ENCODE data around the gene APBB2.
"Not testable (repeated sequence)": the region's sequence is repeated elsewhere in the genome, so short reads cannot be mapped to it uniquely, and the experiment has no call there.

Gene APBB2

DNA sequence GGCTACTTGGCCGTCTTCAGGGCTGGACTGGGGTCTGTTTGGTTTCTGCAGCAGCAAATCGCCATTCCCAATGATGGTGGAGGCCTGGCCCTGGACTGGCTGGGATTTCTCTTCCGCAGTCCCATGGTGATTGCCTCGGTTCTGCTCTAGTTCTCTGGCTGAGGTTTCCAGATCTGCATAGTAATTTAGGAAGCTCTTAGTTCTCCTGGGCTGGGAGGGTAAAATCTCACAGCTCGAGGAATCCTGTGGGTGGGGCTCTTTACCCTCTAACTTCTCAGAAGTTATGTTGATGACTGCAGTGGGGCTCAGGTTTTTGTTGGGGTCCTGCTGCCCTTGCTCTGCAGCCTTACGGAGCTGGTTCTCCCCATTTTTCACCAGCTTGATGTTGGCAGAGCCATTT lies 200.6 kb downstream of the APBB2 start:
- H3K27ac ChIP-seq (ENCODE audit: insufficient read depth, low read depth, low read length, poor library complexity, severe bottlenecking): no peak overlapping the region
- no peaks in the 10 kb centered on the region for H3K27me3 ChIP-seq (ENCODE audit: control insufficient read depth, insufficient read depth, low read length, poor library complexity, severe bottlenecking)
- 81 to 85% methylated on average over 6 of the region's 6 CpGs for WGBS, 2 experiments
- no peaks in the 10 kb centered on the region for H3K4me1 ChIP-seq (ENCODE audit: control insufficient read depth, insufficient read depth, low read length)
- no peaks in the 10 kb centered on the region for H3K36me3 ChIP-seq (ENCODE audit: control insufficient read depth, insufficient read depth, low read length)
- no peak overlapping the region for H3K4me3 ChIP-seq (ENCODE audit: insufficient read depth, low read depth, low read length)
- H3K9me3 ChIP-seq (ENCODE audit: control insufficient read depth, low read length): no peaks in the 10 kb centered on the region

- Histone ChIP-seq H3K27ac (ENCODE audit: insufficient read depth, low read depth, low read length, poor library complexity, severe bottlenecking) (no peak overlapping the region), H3K9me3 (ENCODE audit: control insufficient read depth, low read length) (no peaks in the 10 kb centered on the region), H3K4me1 (ENCODE audit: control insufficient read depth, insufficient read depth, low read length) (no peaks in the 10 kb centered on the region), H3K4me3 (ENCODE audit: insufficient read depth, low read depth, low read length) (no peak overlapping the region), H3K27me3 (ENCODE audit: control insufficient read depth, insufficient read depth, low read length, poor library complexity, severe bottlenecking) (no peaks in the 10 kb centered on the region), H3K36me3 (ENCODE audit: control insufficient read depth, insufficient read depth, low read length) (no peaks in the 10 kb centered on the region)
- WGBS, 2 experiments: 68% methylated on average over 2 of the region's 3 CpGs; no CpG with 5 or more reads in 1 of the 2 experiments
These were observed 201.4 kb downstream of the APBB2 start for GRCh38 chr4:41012911-41013310.

- Histone ChIP-seq H3K4me1 (ENCODE audit: control insufficient read depth, insufficient read depth, low read length) (no peaks in the 10 kb centered on the region), H3K36me3 (ENCODE audit: control insufficient read depth, insufficient read depth, low read length) (no peaks in the 10 kb centered on the region), H3K27ac (ENCODE audit: insufficient read depth, low read depth, low read length, poor library complexity, severe bottlenecking) (no peak overlapping the region), H3K4me3 (ENCODE audit: insufficient read depth, low read depth, low read length) (no peak overlapping the region), H3K27me3 (ENCODE audit: control insufficient read depth, insufficient read depth, low read length, poor library complexity, severe bottlenecking) (no peaks in the 10 kb centered on the region), H3K9me3 (ENCODE audit: control insufficient read depth, low read length) (no peaks in the 10 kb centered on the region)
- WGBS, 2 experiments: 91 to 96% methylated on average over 2 of the region's 2 CpGs
These were observed 202.0 kb downstream of the APBB2 start for GRCh38 chr4:41012293-41012692.

DNA sequence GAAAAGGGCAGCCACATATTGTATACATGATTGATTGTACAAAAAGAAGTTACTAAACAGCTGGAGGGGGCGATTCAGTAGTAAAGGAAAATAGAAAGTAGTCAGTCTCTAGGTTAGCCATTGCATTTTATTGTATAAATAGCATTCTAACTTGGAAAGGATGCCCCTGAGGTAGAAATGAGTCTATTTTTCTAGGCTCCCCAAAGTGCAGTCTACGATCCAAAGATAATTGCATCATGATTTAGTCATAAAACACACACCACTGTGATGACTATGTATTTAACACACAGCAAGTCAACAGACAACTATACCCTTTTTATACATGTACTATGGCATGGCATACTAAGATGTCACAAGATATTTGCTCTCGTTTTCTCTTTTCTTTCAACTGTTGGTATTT lies 204.9 kb downstream of the APBB2 start:
- no peaks in the 10 kb centered on the region for H3K4me1 ChIP-seq (ENCODE audit: control insufficient read depth, insufficient read depth, low read length)
- no peak overlapping the region for H3K4me3 ChIP-seq (ENCODE audit: insufficient read depth, low read depth, low read length)
- H3K9me3 ChIP-seq (ENCODE audit: control insufficient read depth, low read length): no peaks in the 10 kb centered on the region
- H3K27me3 ChIP-seq (ENCODE audit: control insufficient read depth, insufficient read depth, low read length, poor library complexity, severe bottlenecking): no peaks in the 10 kb centered on the region
- whole genome bisulfite sequencing, 2 experiments: 90 to 92% methylated on average over 2 of the region's 3 CpGs
- H3K27ac ChIP-seq (ENCODE audit: insufficient read depth, low read depth, low read length, poor library complexity, severe bottlenecking): no peak overlapping the region
- no peaks in the 10 kb centered on the region for H3K36me3 ChIP-seq (ENCODE audit: control insufficient read depth, insufficient read depth, low read length)

GRCh38 chr4:41006141-41006540 lies 208.2 kb downstream of the APBB2 start:
- H3K4me3 ChIP-seq (ENCODE audit: insufficient read depth, low read depth, low read length): no peak overlapping the region
- H3K4me1 ChIP-seq (ENCODE audit: control insufficient read depth, insufficient read depth, low read length): no peaks in the 10 kb centered on the region
- H3K27me3 ChIP-seq (ENCODE audit: control insufficient read depth, insufficient read depth, low read length, poor library complexity, severe bottlenecking): no peaks in the 10 kb centered on the region
- no peaks in the 10 kb centered on the region for H3K36me3 ChIP-seq (ENCODE audit: control insufficient read depth, insufficient read depth, low read length)
- H3K27ac ChIP-seq (ENCODE audit: insufficient read depth, low read depth, low read length, poor library complexity, severe bottlenecking): no peak overlapping the region
- no peaks in the 10 kb centered on the region for H3K9me3 ChIP-seq (ENCODE audit: control insufficient read depth, low read length)
- WGBS, 2 experiments: 90 to 96% methylated on average over 4 of the region's 4 CpGs

DNA sequence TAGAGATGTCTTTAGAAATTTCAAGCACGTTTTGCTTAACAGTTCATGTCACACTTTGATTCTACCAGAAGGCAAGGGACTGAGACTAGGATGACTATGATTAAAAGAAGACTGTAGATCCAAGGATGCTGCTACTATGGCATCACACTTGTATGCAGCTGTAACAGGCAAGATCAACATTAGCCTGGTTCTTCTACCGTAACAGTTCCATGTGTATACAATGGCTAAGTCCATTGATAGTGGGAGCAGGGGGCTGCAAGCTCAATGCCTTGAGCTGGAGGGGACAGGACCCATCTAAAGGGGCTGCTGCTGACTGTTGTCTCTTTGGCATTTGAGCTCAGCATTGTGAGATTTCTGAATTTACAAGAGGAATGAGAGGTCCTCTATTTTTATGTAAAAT lies 212.0 kb downstream of the APBB2 start:
- 75 to 78% methylated on average over 2 of the region's 2 CpGs for WGBS, 2 experiments
- H3K27ac ChIP-seq (ENCODE audit: insufficient read depth, low read depth, low read length, poor library complexity, severe bottlenecking): no peak overlapping the region
- H3K4me3 ChIP-seq (ENCODE audit: insufficient read depth, low read depth, low read length): no peak overlapping the region
- no peaks in the 10 kb centered on the region for H3K9me3 ChIP-seq (ENCODE audit: control insufficient read depth, low read length)
- no peaks in the 10 kb centered on the region for H3K4me1 ChIP-seq (ENCODE audit: control insufficient read depth, insufficient read depth, low read length)
- H3K27me3 ChIP-seq (ENCODE audit: control insufficient read depth, insufficient read depth, low read length, poor library complexity, severe bottlenecking): no peaks in the 10 kb centered on the region
- H3K36me3 ChIP-seq (ENCODE audit: control insufficient read depth, insufficient read depth, low read length): no peaks in the 10 kb centered on the region

DNA sequence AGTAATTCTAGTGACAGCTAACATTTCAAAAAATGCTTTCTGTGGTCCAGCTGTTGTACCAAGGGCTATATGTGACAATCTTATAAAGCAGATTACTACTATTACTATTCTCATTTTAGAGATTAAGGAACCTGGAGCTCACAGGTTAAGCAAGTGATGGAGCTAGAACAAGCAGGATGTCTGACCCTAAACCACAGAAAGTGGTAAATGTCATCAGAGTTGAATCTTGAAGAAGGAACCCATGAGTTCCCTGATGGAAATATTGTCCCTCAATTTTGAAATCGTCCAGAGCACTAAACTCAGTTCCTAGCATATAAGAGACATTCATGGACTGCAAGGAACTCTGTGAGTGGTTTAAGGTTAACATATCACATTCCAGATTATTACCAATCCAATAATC lies 214.0 kb downstream of the APBB2 start:
- no peaks in the 10 kb centered on the region for H3K36me3 ChIP-seq (ENCODE audit: control insufficient read depth, insufficient read depth, low read length)
- H3K27me3 ChIP-seq (ENCODE audit: control insufficient read depth, insufficient read depth, low read length, poor library complexity, severe bottlenecking): no peaks in the 10 kb centered on the region
- no peak overlapping the region for H3K27ac ChIP-seq (ENCODE audit: insufficient read depth, low read depth, low read length, poor library complexity, severe bottlenecking)
- no peaks in the 10 kb centered on the region for H3K4me1 ChIP-seq (ENCODE audit: control insufficient read depth, insufficient read depth, low read length)
- 75 to 94% methylated on average over 1 of the region's 1 CpG for WGBS, 2 experiments
- H3K4me3 ChIP-seq (ENCODE audit: insufficient read depth, low read depth, low read length): no peak overlapping the region
- no peaks in the 10 kb centered on the region for H3K9me3 ChIP-seq (ENCODE audit: control insufficient read depth, low read length)

- H3K9me3 ChIP-seq (ENCODE audit: control insufficient read depth, low read length): no peaks in the 10 kb centered on the region
- H3K36me3 ChIP-seq (ENCODE audit: control insufficient read depth, insufficient read depth, low read length): no peaks in the 10 kb centered on the region
- no peaks in the 10 kb centered on the region for H3K4me1 ChIP-seq (ENCODE audit: control insufficient read depth, insufficient read depth, low read length)
- WGBS, 2 experiments: 84 to 85% methylated on average over 10 of the region's 10 CpGs
- no peaks in the 10 kb centered on the region for H3K27me3 ChIP-seq (ENCODE audit: control insufficient read depth, insufficient read depth, low read length, poor library complexity, severe bottlenecking)
- no peak overlapping the region for H3K27ac ChIP-seq (ENCODE audit: insufficient read depth, low read depth, low read length, poor library complexity, severe bottlenecking)
- H3K4me3 ChIP-seq (ENCODE audit: insufficient read depth, low read depth, low read length): no peak overlapping the region
These were observed 215.5 kb downstream of the APBB2 start for GRCh38 chr4:40998675-40999358.

DNA sequence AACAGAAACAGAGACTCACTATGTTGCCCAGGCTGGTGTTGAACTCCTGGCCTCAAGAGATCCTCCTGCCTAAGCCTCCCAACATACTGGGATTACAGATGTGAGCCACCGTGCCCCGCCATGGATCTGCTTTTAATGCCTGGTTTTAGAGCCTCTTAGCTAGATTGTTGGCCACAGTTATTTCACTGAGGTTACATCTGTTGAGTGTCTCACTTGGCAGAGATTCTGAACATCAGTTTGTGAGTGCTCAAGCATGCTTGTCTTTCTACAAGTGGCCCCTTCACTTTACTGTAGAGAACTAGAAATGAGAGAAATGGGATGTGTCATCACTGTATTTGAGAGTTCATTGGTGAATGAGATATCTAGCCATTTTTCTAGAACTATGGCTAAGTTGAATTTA lies 218.5 kb downstream of the APBB2 start:
- 95 to 98% methylated on average over 2 of the region's 2 CpGs for WGBS, 2 experiments
- Histone ChIP-seq H3K36me3 (ENCODE audit: control insufficient read depth, insufficient read depth, low read length) (no peaks in the 10 kb centered on the region), H3K4me3 (ENCODE audit: insufficient read depth, low read depth, low read length) (no peak overlapping the region), H3K4me1 (ENCODE audit: control insufficient read depth, insufficient read depth, low read length) (no peaks in the 10 kb centered on the region), H3K9me3 (ENCODE audit: control insufficient read depth, low read length) (no peaks in the 10 kb centered on the region), H3K27ac (ENCODE audit: insufficient read depth, low read depth, low read length, poor library complexity, severe bottlenecking) (no peak overlapping the region), H3K27me3 (ENCODE audit: control insufficient read depth, insufficient read depth, low read length, poor library complexity, severe bottlenecking) (no peaks in the 10 kb centered on the region)

- WGBS, 2 experiments: 93 to 95% methylated on average over 4 of the region's 4 CpGs
- not testable (repeated sequence) for H3K36me3 ChIP-seq (ENCODE audit: control insufficient read depth, insufficient read depth, low read length); H3K4me3 ChIP-seq (ENCODE audit: insufficient read depth, low read depth, low read length); H3K9me3 ChIP-seq (ENCODE audit: control insufficient read depth, low read length); H3K27ac ChIP-seq (ENCODE audit: insufficient read depth, low read depth, low read length, poor library complexity, severe bottlenecking); H3K4me1 ChIP-seq (ENCODE audit: control insufficient read depth, insufficient read depth, low read length); H3K27me3 ChIP-seq (ENCODE audit: control insufficient read depth, insufficient read depth, low read length, poor library complexity, severe bottlenecking)
These were observed 220.0 kb downstream of the APBB2 start for GRCh38 chr4:40994321-40994720.

GRCh38 chr4:40993296-40993693 lies 221.0 kb downstream of the APBB2 start:
- H3K36me3 ChIP-seq (ENCODE audit: control insufficient read depth, insufficient read depth, low read length); H3K4me3 ChIP-seq (ENCODE audit: insufficient read depth, low read depth, low read length); H3K9me3 ChIP-seq (ENCODE audit: control insufficient read depth, low read length); H3K27me3 ChIP-seq (ENCODE audit: control insufficient read depth, insufficient read depth, low read length, poor library complexity, severe bottlenecking); H3K27ac ChIP-seq (ENCODE audit: insufficient read depth, low read depth, low read length, poor library complexity, severe bottlenecking); H3K4me1 ChIP-seq (ENCODE audit: control insufficient read depth, insufficient read depth, low read length): not testable (repeated sequence)
- 87 to 98% methylated on average over 2 of the region's 2 CpGs for WGBS, 2 experiments
